Suprapubic skin (tissue), 4 donors: Measurements from ENCODE around the gene MYL7. TPM values are rescaled to one million over a fixed set of nuclear protein-coding genes. Genes with fewer than 3 reads are reported as not detected.

Source experiments
- DNase-seq, 2 donors: peaks; one replicate each; pipeline ENCODE4 v3.0.0-alpha.2; 2019; ENCODE audit warnings: low spot score in 2 of 2
- H3K27ac ChIP-seq: fragments of 200-600 bp; sonication (generic); one replicate; pipeline ENCODE4 v1.5.1; 2019
- H3K27me3 ChIP-seq: fragments of 200-600 bp; sonication (generic); one replicate; pipeline ENCODE4 v1.5.1; 2019
- H3K36me3 ChIP-seq: fragments of 200-600 bp; sonication (generic); one replicate; pipeline ENCODE4 v1.5.1; 2019
- H3K4me1 ChIP-seq: fragments of 200-600 bp; sonication (generic); one replicate; pipeline ENCODE4 v1.5.1; 2019
- H3K4me3 ChIP-seq: fragments of 200-600 bp; sonication (generic); one replicate; pipeline ENCODE4 v1.5.1; 2019; ENCODE audit warnings: mild to moderate bottlenecking
- H3K9me3 ChIP-seq: fragments of 200-600 bp; sonication (generic); one replicate; pipeline ENCODE4 v1.5.1; 2019
- CTCF ChIP-seq, 2 donors: fragments of 200-600 bp in 1 of 2; fragments of 450-650 bp in 1 of 2; sonication (generic) in 1 of 2; IDR thresholded peaks; one replicate each; pipeline ENCODE4 v1.5.1; 2016 to 2019; ENCODE audit warnings: antibody characterized with exemption in 2 of 2, mild to moderate bottlenecking in 1 of 2, moderate library complexity in 1 of 2
- EP300 ChIP-seq: sonication (generic); formaldehyde crosslinking; IDR thresholded peaks from one replicate; pipeline ENCODE4 v1.6.1; 2017; ENCODE audit warnings: antibody characterized with exemption
- POLR2A ChIP-seq, 2 donors: fragments of 450-650 bp; IDR thresholded peaks; one replicate each; pipeline ENCODE4 v1.6.1; 2017; ENCODE audit warnings: antibody characterized with exemption in 2 of 2, mild to moderate bottlenecking in 2 of 2, moderate library complexity in 2 of 2
- POLR2AphosphoS5 ChIP-seq, 3 donors: sonication (generic); formaldehyde crosslinking; IDR thresholded peaks; one replicate each; pipeline ENCODE4 v1.6.1; 2017; ENCODE audit warnings: antibody characterized with exemption in 3 of 3
- WGBS: methylation state at CpG from one replicate; pipeline ENCODE4 v1.1.5; 2018; 5-methylcytosine and 5-hydroxymethylcytosine counted together
- total RNA-seq, 4 donors: library from RNA; depleted of rRNA; stranded (reverse); fragments of >200 nt; gene quantifications; one replicate each; pipeline ENCODE4 v1.1.0, GENCODE V29; 2016

MYL7 gene
- total RNA-seq, 4 donors from 2014 or later: not detected

DNA sequence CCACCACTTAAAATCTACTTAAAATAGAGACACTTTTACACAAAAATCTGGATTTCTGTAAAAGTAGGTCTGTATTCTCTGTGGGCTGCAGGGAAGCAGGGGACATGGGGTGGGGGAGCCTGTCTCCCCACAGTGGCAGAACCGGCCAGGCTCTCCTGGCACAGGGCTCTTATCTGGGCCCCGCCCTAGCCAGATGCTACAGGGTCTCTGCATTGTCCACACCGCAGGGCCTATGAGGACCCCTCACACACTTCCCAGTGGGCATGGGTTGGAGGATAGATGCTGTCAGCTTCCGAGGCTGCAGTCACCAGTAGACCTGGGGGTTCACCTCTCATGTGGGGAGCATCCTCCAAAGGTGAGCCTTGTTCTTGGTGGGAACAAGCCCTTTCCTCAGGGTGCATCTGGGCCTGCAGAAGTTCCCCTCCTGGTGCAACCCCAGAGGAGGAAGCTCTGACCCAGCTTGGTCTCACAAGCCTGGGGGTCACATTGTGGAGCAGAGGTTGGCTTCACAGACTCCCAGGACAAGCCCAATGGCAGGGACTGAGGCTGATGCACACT lies 15.4 kb upstream of the MYL7 start:
- Histone ChIP-seq H3K36me3 (no peaks in the 10 kb centered on the region), H3K4me1 (no peaks in the 10 kb centered on the region), H3K9me3 (no peaks in the 10 kb centered on the region), H3K27ac (no peak overlapping the region), H3K27me3 (no peaks in the 10 kb centered on the region), H3K4me3 (no peak overlapping the region)
- no peak for TF ChIP-seq CTCF (IDR thresholded peaks at IDR 0.05)
- no peak for TF ChIP-seq EP300
- no peak for TF ChIP-seq POLR2A (IDR thresholded peaks at IDR 0.05)
- TF ChIP-seq POLR2AphosphoS5 (IDR thresholded peaks at IDR 0.05): no peak
- DNase-seq: peak in 1 of 2 donors; percentile 23
- 70% methylated on average over 3 of the region's 4 CpGs for whole genome bisulfite sequencing

DNA sequence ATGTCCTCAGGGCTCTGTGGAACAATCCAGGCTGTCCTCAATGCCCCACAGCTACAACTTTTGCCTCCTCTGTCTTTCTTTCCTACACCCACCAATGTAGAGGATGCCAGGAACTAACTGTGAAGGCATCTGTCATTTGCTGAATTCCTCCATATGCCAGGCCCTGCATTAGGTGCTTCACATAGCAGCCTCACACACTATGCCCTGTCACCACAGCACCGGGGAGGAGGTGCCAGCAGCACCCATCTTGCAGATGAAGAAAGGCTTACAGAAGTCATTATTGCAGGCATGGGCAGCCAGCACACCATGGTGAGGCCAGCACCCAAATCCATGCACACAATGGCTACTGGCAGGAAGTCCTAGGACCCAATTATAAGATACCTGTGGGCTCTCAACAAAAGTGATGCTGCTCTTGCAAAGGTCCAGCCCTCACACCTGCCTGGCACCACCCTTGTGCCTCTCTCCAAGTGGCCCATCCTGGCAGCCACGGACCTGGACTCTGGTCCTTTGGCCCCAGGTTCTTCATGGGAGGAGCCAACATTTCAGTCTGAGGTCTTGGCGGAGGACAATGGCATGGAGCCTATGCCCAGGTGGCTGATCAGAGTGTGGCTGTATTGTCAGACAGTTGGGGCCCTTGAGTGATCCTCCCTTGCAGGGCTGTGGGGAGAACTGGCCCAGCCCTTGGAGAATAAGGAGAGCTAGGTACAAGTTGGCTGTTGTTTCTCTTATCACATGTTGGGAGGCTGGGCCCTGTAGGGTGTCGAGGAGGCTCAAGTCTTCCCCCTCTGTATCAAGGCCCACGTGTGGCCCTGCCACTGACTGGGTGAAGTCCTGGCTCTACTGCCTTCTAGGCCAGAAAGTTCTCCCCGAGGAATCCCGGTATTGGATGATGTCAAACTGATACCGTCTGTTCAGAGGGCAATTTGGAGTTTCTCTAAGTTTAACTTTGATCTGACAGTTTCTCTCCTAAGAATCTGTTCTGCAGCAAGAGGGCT lies 14.4 kb upstream of the MYL7 start:
- 88% methylated on average over 6 of the region's 8 CpGs for WGBS
- Histone ChIP-seq H3K9me3 (no peaks in the 10 kb centered on the region), H3K4me3 (no peak overlapping the region), H3K36me3 (no peaks in the 10 kb centered on the region), H3K27me3 (no peaks in the 10 kb centered on the region), H3K27ac (no peak overlapping the region), H3K4me1 (no peaks in the 10 kb centered on the region)
- TF ChIP-seq POLR2AphosphoS5 (IDR thresholded peaks at IDR 0.05) (no peak), EP300 (no peak), POLR2A (IDR thresholded peaks at IDR 0.05) (no peak), CTCF (IDR thresholded peaks at IDR 0.05) (no peak)
- DNase-seq: no peak

GRCh38 chr7:44154703-44155102 lies 13.6 kb upstream of the MYL7 start:
- no peaks in the 10 kb centered on the region for H3K36me3 ChIP-seq
- TF ChIP-seq POLR2A (IDR thresholded peaks at IDR 0.05) (no peak), POLR2AphosphoS5 (IDR thresholded peaks at IDR 0.05) (no peak), CTCF (IDR thresholded peaks at IDR 0.05) (no peak), EP300 (no peak)
- no peaks in the 10 kb centered on the region for H3K4me1 ChIP-seq
- DNase-seq: no peak
- no peaks in the 10 kb centered on the region for H3K9me3 ChIP-seq
- H3K27me3 ChIP-seq: no peaks in the 10 kb centered on the region
- WGBS: 80% methylated on average over 3 of the region's 3 CpGs
- no peak overlapping the region for H3K27ac ChIP-seq
- H3K4me3 ChIP-seq: no peak overlapping the region

DNA sequence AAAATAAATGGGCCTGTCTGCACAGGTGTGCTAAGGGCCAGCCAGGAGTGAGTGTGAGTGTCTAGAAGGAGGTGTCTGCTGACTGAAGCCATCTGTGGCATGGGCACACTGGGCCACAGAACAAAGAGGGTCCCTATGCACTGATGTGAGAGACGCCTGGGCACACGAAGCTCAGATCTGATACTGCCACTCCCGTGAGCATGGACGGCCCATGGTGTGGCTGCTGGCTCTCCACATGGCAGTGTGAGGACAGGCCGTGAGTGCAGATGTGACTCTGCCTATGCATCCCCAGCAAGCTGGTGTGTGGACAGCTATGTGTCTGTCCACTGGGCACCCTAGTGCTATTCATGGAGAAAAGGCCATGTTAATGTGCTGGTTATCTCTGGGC lies 12.8 kb upstream of the MYL7 start:
- Histone ChIP-seq H3K4me1 (no peaks in the 10 kb centered on the region), H3K27ac (no peak overlapping the region), H3K27me3 (no peaks in the 10 kb centered on the region), H3K9me3 (no peaks in the 10 kb centered on the region), H3K4me3 (no peak overlapping the region), H3K36me3 (no peaks in the 10 kb centered on the region)
- 82% methylated on average over 5 of the region's 5 CpGs for WGBS
- DNase-seq: peak in 1 of 2 donors; percentile 37
- no peak for TF ChIP-seq POLR2A (IDR thresholded peaks at IDR 0.05)
- no peak for TF ChIP-seq POLR2AphosphoS5 (IDR thresholded peaks at IDR 0.05)
- no peak for TF ChIP-seq CTCF (IDR thresholded peaks at IDR 0.05)
- no peak for TF ChIP-seq EP300
